ENCODE data around the gene DNAJB13. TPM values are rescaled to one million over a fixed set of nuclear protein-coding genes. Genes with fewer than 3 reads are reported as not detected.

The DNAJB13 gene
- total and polyA plus RNA-seq, 9 donors, result 0.36 to 23.3 (median 2.1) TPM; not detected in 2

GRCh38 chr11:74009675-74010305 lies 59.0 kb downstream of the DNAJB13 start:
- no peaks in the 10 kb centered on the region for H3K36me3 ChIP-seq
- H3K9me3 ChIP-seq, result no peaks in the 10 kb centered on the region
- DNase-seq, result no peak
- 90 to 94% (median 93%) methylated on average over 5 of the region's 5 CpGs for WGBS, 3 donors
- H3K27ac ChIP-seq, result no peak overlapping the region
- intact Hi-C loops (cut with DNase I), result no loop called here
- no peaks in the 10 kb centered on the region for H3K4me1 ChIP-seq (ENCODE audit: insufficient read depth)
- H3K4me3 ChIP-seq, result no peak overlapping the region
- H3K27me3 ChIP-seq, result no peaks in the 10 kb centered on the region
- TF ChIP-seq EP300 (IDR thresholded peaks at IDR 0.05), result no peak
- no peak for TF ChIP-seq POLR2A (IDR thresholded peaks at IDR 0.05)
- TF ChIP-seq, protein P1, sequence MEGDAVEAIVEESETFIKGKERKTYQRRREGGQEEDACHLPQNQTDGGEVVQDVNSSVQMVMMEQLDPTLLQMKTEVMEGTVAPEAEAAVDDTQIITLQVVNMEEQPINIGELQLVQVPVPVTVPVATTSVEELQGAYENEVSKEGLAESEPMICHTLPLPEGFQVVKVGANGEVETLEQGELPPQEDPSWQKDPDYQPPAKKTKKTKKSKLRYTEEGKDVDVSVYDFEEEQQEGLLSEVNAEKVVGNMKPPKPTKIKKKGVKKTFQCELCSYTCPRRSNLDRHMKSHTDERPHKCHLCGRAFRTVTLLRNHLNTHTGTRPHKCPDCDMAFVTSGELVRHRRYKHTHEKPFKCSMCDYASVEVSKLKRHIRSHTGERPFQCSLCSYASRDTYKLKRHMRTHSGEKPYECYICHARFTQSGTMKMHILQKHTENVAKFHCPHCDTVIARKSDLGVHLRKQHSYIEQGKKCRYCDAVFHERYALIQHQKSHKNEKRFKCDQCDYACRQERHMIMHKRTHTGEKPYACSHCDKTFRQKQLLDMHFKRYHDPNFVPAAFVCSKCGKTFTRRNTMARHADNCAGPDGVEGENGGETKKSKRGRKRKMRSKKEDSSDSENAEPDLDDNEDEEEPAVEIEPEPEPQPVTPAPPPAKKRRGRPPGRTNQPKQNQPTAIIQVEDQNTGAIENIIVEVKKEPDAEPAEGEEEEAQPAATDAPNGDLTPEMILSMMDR (IDR thresholded peaks at IDR 0.05), result no peak

GRCh38 chr11:74010306-74011300 lies 59.8 kb downstream of the DNAJB13 start:
- 86 to 90% (median 88%) methylated on average over 9 of the region's 9 CpGs for WGBS, 3 donors
- Histone ChIP-seq H3K36me3 (no peaks in the 10 kb centered on the region), H3K9me3 (no peaks in the 10 kb centered on the region), H3K4me3 (no peak overlapping the region), H3K4me1 (ENCODE audit: insufficient read depth) (no peaks in the 10 kb centered on the region), H3K27ac (no peak overlapping the region), H3K27me3 (no peaks in the 10 kb centered on the region)
- DNase-seq, result no peak
- TF ChIP-seq, protein P1 (IDR thresholded peaks at IDR 0.05), result no peak
- no peak for TF ChIP-seq POLR2A (IDR thresholded peaks at IDR 0.05)
- no peak for TF ChIP-seq EP300 (IDR thresholded peaks at IDR 0.05)
- intact Hi-C loops (cut with DNase I), result no loop called here

- intact Hi-C loops (cut with DNase I), result no loop called here
- DNase-seq, result no peak
- Histone ChIP-seq H3K4me3 (no peak overlapping the region), H3K9me3 (no peaks in the 10 kb centered on the region), H3K4me1 (ENCODE audit: insufficient read depth) (no peaks in the 10 kb centered on the region), H3K36me3 (no peaks in the 10 kb centered on the region), H3K27me3 (no peaks in the 10 kb centered on the region), H3K27ac (no peak overlapping the region)
- 85 to 90% (median 89%) methylated on average over 8 of the region's 8 CpGs for WGBS, 3 donors
- TF ChIP-seq, protein P1 (IDR thresholded peaks at IDR 0.05), result no peak
- TF ChIP-seq EP300 (IDR thresholded peaks at IDR 0.05), result no peak
- no peak for TF ChIP-seq POLR2A (IDR thresholded peaks at IDR 0.05)
These were observed 60.7 kb downstream of the DNAJB13 start for GRCh38 chr11:74011360-74012073.

- Histone ChIP-seq H3K36me3 (no peaks in the 10 kb centered on the region), H3K4me1 (ENCODE audit: insufficient read depth) (no peaks in the 10 kb centered on the region), H3K27me3 (no peaks in the 10 kb centered on the region), H3K4me3 (no peak overlapping the region), H3K9me3 (no peaks in the 10 kb centered on the region), H3K27ac (no peak overlapping the region)
- intact Hi-C loops (cut with DNase I), result no loop called here
- DNase-seq, result no peak
- TF ChIP-seq, protein P1 (IDR thresholded peaks at IDR 0.05), result no peak
- TF ChIP-seq POLR2A (IDR thresholded peaks at IDR 0.05), result no peak
- WGBS, 3 donors, result 90 to 93% (median 93%) methylated on average over 14 of the region's 14 CpGs
These were observed 61.4 kb downstream of the DNAJB13 start for GRCh38 chr11:74012074-74012809.
